ENCODE results near the gene TRNP1. TPM values are rescaled to one million over a fixed set of nuclear protein-coding genes. Genes with fewer than 3 reads are reported as not detected.

The TRNP1 gene
- total and polyA plus RNA-seq, 3 experiments from 2014 or later, result 0.73 to 1.2 TPM; not detected in 1

DNA sequence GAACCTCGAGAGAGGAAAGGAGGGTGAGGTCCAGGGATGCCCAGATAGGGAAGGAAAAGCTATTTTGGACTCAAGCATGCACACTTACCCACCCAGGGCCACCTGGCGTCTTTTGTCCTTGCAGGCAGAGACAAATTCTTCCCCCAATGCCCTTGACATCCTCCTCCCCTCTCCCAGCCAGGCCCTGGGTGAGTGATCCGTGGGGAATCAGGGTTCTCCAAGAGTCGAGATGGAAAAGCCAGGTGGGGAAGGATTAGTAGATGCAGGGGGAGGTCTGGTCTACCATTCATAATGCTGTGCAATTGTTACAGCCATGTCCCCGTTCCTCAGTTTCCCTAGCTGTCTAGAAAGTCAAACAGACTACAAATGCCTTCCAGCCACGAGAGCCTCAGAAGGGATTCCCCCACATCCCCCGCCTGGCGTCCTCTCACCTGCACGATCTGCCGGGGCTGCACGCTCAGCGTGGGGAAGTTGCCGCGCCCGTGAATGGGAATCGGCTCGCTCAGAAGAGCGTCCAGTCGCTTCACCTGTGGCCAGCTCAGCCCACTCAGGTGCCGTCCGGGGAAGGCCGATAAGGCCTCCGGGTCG, 18.6 kb downstream of the TRNP1 start:
- Histone ChIP-seq H3K36me3 (ENCODE audit: insufficient read depth, low read length) (no peaks in the 10 kb centered on the region), H3K27me3 (ENCODE audit: insufficient read depth, low read length, poor library complexity, severe bottlenecking) (peaks cover 14% of the 10 kb centered on the region), H3K4me3 (ENCODE audit: low read length) (no peak overlapping the region), H3K27ac (ENCODE audit: low read depth, low read length) (no peak overlapping the region), H3K4me1 (ENCODE audit: insufficient read depth, low read length) (no peaks in the 10 kb centered on the region), H3K9me3 (ENCODE audit: low read length) (no peaks in the 10 kb centered on the region)
- Mint-ChIP-seq H3K27ac (no peak overlapping the region), H3K36me3 (no peaks in the 10 kb centered on the region), H3K9me3 (no peaks in the 10 kb centered on the region), H3K27me3 (peaks cover 19 to 33% of the 10 kb centered on the region in 2 donors), H3K4me3 (peak overlapping the region in 3 of 7 donors; percentile 32 to 53 (median 40)), H3K4me1 (peaks cover 3 to 10% (median 6%) of the 10 kb centered on the region in 3 donors)
- ChIA-PET CTCF (interaction anchor here (1.5 kb wide), 2 partner anchors 14 to 34 kb away, joined by 4 to 5 read pairs; no protein-coding TSS in a partner anchor), POLR2A (no interaction called here)
- DNase-seq, result no peak

DNA sequence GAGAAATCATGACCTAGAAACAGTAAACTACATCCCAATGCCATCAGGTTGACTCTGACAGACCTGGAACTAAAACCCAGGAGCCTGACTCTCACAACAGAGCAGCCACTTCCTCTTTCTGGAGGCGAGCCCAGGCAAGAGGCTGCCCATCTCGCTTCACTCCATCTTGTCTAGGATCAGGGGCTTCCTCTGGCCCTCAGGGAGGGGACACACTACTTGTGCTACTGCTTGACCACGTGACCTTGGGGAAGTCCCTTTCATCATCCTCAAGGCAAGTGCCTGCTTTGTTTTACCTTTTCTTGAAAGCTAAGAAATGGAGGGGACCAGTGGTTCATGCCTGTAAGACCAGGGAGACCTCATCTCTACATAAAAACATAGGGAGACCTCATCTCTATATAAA, 21.8 kb downstream of the TRNP1 start:
- CTCF ChIA-PET, result no interaction called here
- Histone ChIP-seq H3K27me3 (ENCODE audit: insufficient read depth, low read length, poor library complexity, severe bottlenecking) (peaks cover 14% of the 10 kb centered on the region), H3K9me3 (ENCODE audit: low read length) (no peaks in the 10 kb centered on the region), H3K27ac (ENCODE audit: low read depth, low read length) (no peak overlapping the region), H3K4me1 (ENCODE audit: insufficient read depth, low read length) (no peaks in the 10 kb centered on the region), H3K4me3 (ENCODE audit: low read length) (no peak overlapping the region), H3K36me3 (ENCODE audit: insufficient read depth, low read length) (no peaks in the 10 kb centered on the region)
- Mint-ChIP-seq H3K27me3 (peaks cover 18 to 23% of the 10 kb centered on the region in 2 donors), H3K9me3 (no peaks in the 10 kb centered on the region), H3K4me3 (no peak overlapping the region), H3K4me1 (peaks cover 3 to 10% (median 6%) of the 10 kb centered on the region in 3 donors), H3K36me3 (no peaks in the 10 kb centered on the region), H3K27ac (no peak overlapping the region)
- no peak for DNase-seq
- POLR2A ChIA-PET, result no interaction called here

GRCh38 chr1:27016376-27016775, 22.9 kb downstream of the TRNP1 start:
- POLR2A ChIA-PET, result interaction anchor here (0.5 kb wide), 1 partner anchor 184 kb away, joined by 8 read pairs; no protein-coding TSS in a partner anchor
- DNase-seq, result no peak
- Histone ChIP-seq H3K4me3 (ENCODE audit: low read length) (no peak overlapping the region), H3K4me1 (ENCODE audit: insufficient read depth, low read length) (no peaks in the 10 kb centered on the region), H3K9me3 (ENCODE audit: low read length) (no peaks in the 10 kb centered on the region), H3K27ac (ENCODE audit: low read depth, low read length) (no peak overlapping the region), H3K27me3 (ENCODE audit: insufficient read depth, low read length, poor library complexity, severe bottlenecking) (peaks cover 8% of the 10 kb centered on the region), H3K36me3 (ENCODE audit: insufficient read depth, low read length) (no peaks in the 10 kb centered on the region)
- H3K27ac Mint-ChIP-seq, result no peak overlapping the region
- no peaks in the 10 kb centered on the region for H3K36me3 Mint-ChIP-seq
- H3K4me1 Mint-ChIP-seq, result peaks cover 3 to 10% (median 6%) of the 10 kb centered on the region in 3 donors
- no peaks in the 10 kb centered on the region for H3K9me3 Mint-ChIP-seq
- H3K4me3 Mint-ChIP-seq, result no peak overlapping the region
- H3K27me3 Mint-ChIP-seq, result peaks cover 17 to 21% of the 10 kb centered on the region in 2 donors
- CTCF ChIA-PET, result no interaction called here

GRCh38 chr1:27017207-27017606, 23.7 kb downstream of the TRNP1 start:
- no peaks in the 10 kb centered on the region for H3K4me1 ChIP-seq (ENCODE audit: insufficient read depth, low read length)
- peaks cover 3 to 6% (median 6%) of the 10 kb centered on the region in 3 donors for H3K4me1 Mint-ChIP-seq

GRCh38 chr1:27018316-27018715, 24.8 kb downstream of the TRNP1 start:
- Mint-ChIP-seq H3K9me3 (no peaks in the 10 kb centered on the region), H3K4me1 (no peaks in the 10 kb centered on the region), H3K27ac (no peak overlapping the region), H3K4me3 (peak overlapping the region in 1 of 7 donors; percentile 33), H3K27me3 (peaks cover 6 to 9% of the 10 kb centered on the region in 2 donors), H3K36me3 (no peaks in the 10 kb centered on the region)
- ChIA-PET POLR2A (no interaction called here), CTCF (interaction anchor here (0.8 to 2.2 kb wide), 3 partner anchors 10 to 28 kb away, joined by 3 to 8 read pairs (median 4); no protein-coding TSS in a partner anchor)
- Histone ChIP-seq H3K9me3 (ENCODE audit: low read length) (no peaks in the 10 kb centered on the region), H3K27ac (ENCODE audit: low read depth, low read length) (no peak overlapping the region), H3K36me3 (ENCODE audit: insufficient read depth, low read length) (no peaks in the 10 kb centered on the region), H3K27me3 (ENCODE audit: insufficient read depth, low read length, poor library complexity, severe bottlenecking) (no peaks in the 10 kb centered on the region), H3K4me3 (ENCODE audit: low read length) (no peak overlapping the region), H3K4me1 (ENCODE audit: insufficient read depth, low read length) (no peaks in the 10 kb centered on the region)
- no peak for DNase-seq

More at GRCh38 chr1:27017207-27017606, 23.7 kb downstream of the TRNP1 start:
- H3K27me3 ChIP-seq (ENCODE audit: insufficient read depth, low read length, poor library complexity, severe bottlenecking), result peaks cover 2% of the 10 kb centered on the region
- POLR2A ChIA-PET, result no interaction called here
- H3K27me3 Mint-ChIP-seq, result peaks cover 9 to 13% of the 10 kb centered on the region in 2 donors
- H3K36me3 ChIP-seq (ENCODE audit: insufficient read depth, low read length), result no peaks in the 10 kb centered on the region
- H3K4me3 Mint-ChIP-seq, result no peak overlapping the region
- H3K4me3 ChIP-seq (ENCODE audit: low read length), result no peak overlapping the region
- CTCF ChIA-PET, result interaction anchor here (2.2 kb wide), 1 partner anchor 29 kb away, joined by 8 read pairs; no protein-coding TSS in a partner anchor
- no peak for DNase-seq
- peak overlapping the region; percentile 16 for H3K27ac ChIP-seq (ENCODE audit: low read depth, low read length)
- peak overlapping the region in 1 of 8 donors; percentile 1 for H3K27ac Mint-ChIP-seq
- no peaks in the 10 kb centered on the region for H3K9me3 Mint-ChIP-seq
- no peaks in the 10 kb centered on the region for H3K36me3 Mint-ChIP-seq
- no peaks in the 10 kb centered on the region for H3K9me3 ChIP-seq (ENCODE audit: low read length)

- H3K36me3 ChIP-seq (ENCODE audit: insufficient read depth, low read length), result no peaks in the 10 kb centered on the region
- no peak overlapping the region for H3K4me3 Mint-ChIP-seq
- no peak overlapping the region for H3K27ac Mint-ChIP-seq
- H3K9me3 Mint-ChIP-seq, result no peaks in the 10 kb centered on the region
- H3K27me3 Mint-ChIP-seq, result peaks cover 5 to 11% of the 10 kb centered on the region in 2 donors
- H3K4me3 ChIP-seq (ENCODE audit: low read length), result no peak overlapping the region
- ChIA-PET POLR2A (no interaction called here), CTCF (interaction anchor here (0.9 kb wide), 1 partner anchor 24 kb away, joined by 3 read pairs; no protein-coding TSS in a partner anchor)
- no peaks in the 10 kb centered on the region for H3K36me3 Mint-ChIP-seq
- H3K4me1 Mint-ChIP-seq, result no peaks in the 10 kb centered on the region
- no peaks in the 10 kb centered on the region for H3K4me1 ChIP-seq (ENCODE audit: insufficient read depth, low read length)
- H3K27ac ChIP-seq (ENCODE audit: low read depth, low read length), result no peak overlapping the region
- no peak for DNase-seq
- no peaks in the 10 kb centered on the region for H3K9me3 ChIP-seq (ENCODE audit: low read length)
- H3K27me3 ChIP-seq (ENCODE audit: insufficient read depth, low read length, poor library complexity, severe bottlenecking), result no peaks in the 10 kb centered on the region
These were observed 28.0 kb downstream of the TRNP1 start for GRCh38 chr1:27021354-27022031.

- Mint-ChIP-seq H3K4me3 (no peak overlapping the region), H3K36me3 (no peaks in the 10 kb centered on the region), H3K27ac (no peak overlapping the region), H3K27me3 (peaks cover 17 to 18% of the 10 kb centered on the region in 2 donors), H3K9me3 (no peaks in the 10 kb centered on the region), H3K4me1 (no peaks in the 10 kb centered on the region)
- Histone ChIP-seq H3K27me3 (ENCODE audit: insufficient read depth, low read length, poor library complexity, severe bottlenecking) (no peaks in the 10 kb centered on the region), H3K36me3 (ENCODE audit: insufficient read depth, low read length) (no peaks in the 10 kb centered on the region), H3K4me3 (ENCODE audit: low read length) (no peak overlapping the region), H3K4me1 (ENCODE audit: insufficient read depth, low read length) (no peaks in the 10 kb centered on the region), H3K27ac (ENCODE audit: low read depth, low read length) (no peak overlapping the region), H3K9me3 (ENCODE audit: low read length) (no peaks in the 10 kb centered on the region)
- POLR2A ChIA-PET, result interaction anchor here (0.6 kb wide), 1 partner anchor 128 kb away, joined by 3 read pairs; no protein-coding TSS in a partner anchor
- CTCF ChIA-PET, result no interaction called here
- DNase-seq, result no peak
These were observed 32.2 kb downstream of the TRNP1 start for GRCh38 chr1:27025718-27026117.

Measured in CD8-positive, alpha-beta memory T cell (primary cell).